ENCODE measurements around the gene ARHGAP26. TPM values are rescaled to one million over a fixed set of nuclear protein-coding genes. Genes with fewer than 3 reads are reported as not detected.

Gene ARHGAP26
- total RNA-seq, 1 donor from 2014 or later, result 42.1 TPM

- ATAC-seq (no peak), DNase-seq (no peak)
- Histone ChIP-seq H3K4me1 (peaks cover 46% of the 10 kb centered on the region), H3K27me3 (ENCODE audit: low read depth) (no peaks in the 10 kb centered on the region), H3K9me3 (no peaks in the 10 kb centered on the region), H3K27ac (no peak overlapping the region), H3K4me3 (no peak overlapping the region), H3K36me3 (no peaks in the 10 kb centered on the region)
- intact Hi-C loops (cut with DNase I), result no loop called here
- TF ChIP-seq CTCF (IDR thresholded peaks at IDR 0.05), result no peak
Observed at GRCh38 chr5:142824391-142824790, 54.2 kb downstream of the ARHGAP26 start.

- ATAC-seq (no peak), DNase-seq (no peak)
- no peaks in the 10 kb centered on the region for H3K36me3 ChIP-seq
- intact Hi-C loops (cut with DNase I), result no loop called here
- H3K9me3 ChIP-seq, result no peaks in the 10 kb centered on the region
- H3K27ac ChIP-seq, result no peak overlapping the region
- H3K4me1 ChIP-seq, result peaks cover 50% of the 10 kb centered on the region
- no peak overlapping the region for H3K4me3 ChIP-seq
- no peak for TF ChIP-seq CTCF (IDR thresholded peaks at IDR 0.05)
- no peaks in the 10 kb centered on the region for H3K27me3 ChIP-seq (ENCODE audit: low read depth)
Observed at GRCh38 chr5:142825378-142826089, 55.4 kb downstream of the ARHGAP26 start.

- peaks cover 51% of the 10 kb centered on the region for H3K4me1 ChIP-seq
- H3K27ac ChIP-seq, result no peak overlapping the region
- no peaks in the 10 kb centered on the region for H3K36me3 ChIP-seq
- no peaks in the 10 kb centered on the region for H3K9me3 ChIP-seq
- DNase-seq (no peak), ATAC-seq (no peak)
- intact Hi-C loops (cut with DNase I), result no loop called here
- H3K4me3 ChIP-seq, result no peak overlapping the region
- TF ChIP-seq CTCF (IDR thresholded peaks at IDR 0.05), result no peak
- H3K27me3 ChIP-seq (ENCODE audit: low read depth), result no peaks in the 10 kb centered on the region
Observed at GRCh38 chr5:142826093-142826492, 55.9 kb downstream of the ARHGAP26 start.

GRCh38 chr5:142826741-142827492 is 56.7 kb downstream of the ARHGAP26 start:
- H3K4me1 ChIP-seq, result peaks cover 51% of the 10 kb centered on the region
- intact Hi-C loops (cut with DNase I), result no loop called here
- no peak for TF ChIP-seq CTCF (IDR thresholded peaks at IDR 0.05)

GRCh38 chr5:142827934-142828576 is 57.9 kb downstream of the ARHGAP26 start:
- ATAC-seq (no peak), DNase-seq (no peak)
- peaks cover 41% of the 10 kb centered on the region for H3K4me1 ChIP-seq
- H3K36me3 ChIP-seq, result no peaks in the 10 kb centered on the region
- H3K9me3 ChIP-seq, result no peaks in the 10 kb centered on the region
- TF ChIP-seq CTCF (IDR thresholded peaks at IDR 0.05), result no peak
- intact Hi-C loops (cut with DNase I), result no loop called here
- no peak overlapping the region for H3K27ac ChIP-seq
- no peaks in the 10 kb centered on the region for H3K27me3 ChIP-seq (ENCODE audit: low read depth)
- no peak overlapping the region for H3K4me3 ChIP-seq

More at GRCh38 chr5:142826741-142827492, 56.7 kb downstream of the ARHGAP26 start:
- ATAC-seq (peak; percentile 59 to 64), DNase-seq (peak; percentile 59)
- Histone ChIP-seq H3K36me3 (no peaks in the 10 kb centered on the region), H3K27ac (no peak overlapping the region), H3K4me3 (no peak overlapping the region), H3K9me3 (no peaks in the 10 kb centered on the region), H3K27me3 (ENCODE audit: low read depth) (no peaks in the 10 kb centered on the region)
